GM18951 (cell line): ENCODE measurements around the gene RNF19B.

ENCODE experiments used
- POLR2A ChIP-seq: IDR thresholded peaks from 4 replicates; pipeline ENCODE4 v1.6.1; 2011; ENCODE audit warnings: mild to moderate bottlenecking; ENCODE audit not compliant: insufficient read length, insufficient read depth; ENCODE audit errors: extremely low read depth
- in situ Hi-C: fragments of 300-500 bp; cut with MboI; formaldehyde crosslinking; loops from one replicate; pipeline ENCODE4 v1.12.0; 2022; ENCODE audit warnings: low sequenced_read_pairs, mixed read lengths, inconsistent platforms; ENCODE audit not compliant: unreplicated experiment

RNF19B gene

GRCh38 chr1:32966900-32967299 lies 2.3 kb upstream of the RNF19B start:
- TF ChIP-seq POLR2A = no peak
- in situ Hi-C loops = no loop called here

GRCh38 chr1:32965251-32965747 lies 690 bp upstream of the RNF19B start:
- TF ChIP-seq POLR2A = no peak
- in situ Hi-C loops = no loop called here

GRCh38 chr1:32963746-32964460 lies 706 bp downstream of the RNF19B start:
- in situ Hi-C loops = no loop called here
- TF ChIP-seq POLR2A = no peak

- TF ChIP-seq POLR2A = no peak
- in situ Hi-C loops = no loop called here
These were observed 2.2 kb downstream of the RNF19B start for GRCh38 chr1:32962248-32962896.

- TF ChIP-seq POLR2A = no peak
- in situ Hi-C loops = no loop called here
These were observed 3.7 kb downstream of the RNF19B start for GRCh38 chr1:32960819-32961355.

- TF ChIP-seq POLR2A = no peak
- in situ Hi-C loops = no loop called here
These were observed 4.3 kb downstream of the RNF19B start for GRCh38 chr1:32960342-32960741.

- in situ Hi-C loops = no loop called here
- TF ChIP-seq POLR2A = no peak
These were observed 5.8 kb downstream of the RNF19B start for GRCh38 chr1:32958827-32959226.

GRCh38 chr1:32957017-32957416 lies 7.6 kb downstream of the RNF19B start:
- in situ Hi-C loops = no loop called here
- TF ChIP-seq POLR2A = no peak

- TF ChIP-seq POLR2A = no peak
- in situ Hi-C loops = no loop called here
These were observed 10.4 kb downstream of the RNF19B start for GRCh38 chr1:32954168-32954567.

GRCh38 chr1:32953495-32953894 lies 11.1 kb downstream of the RNF19B start:
- in situ Hi-C loops = no loop called here
- TF ChIP-seq POLR2A = no peak

- no peak for TF ChIP-seq POLR2A
These were observed 15.1 kb downstream of the RNF19B start for GRCh38 chr1:32949519-32949918.

GRCh38 chr1:32948905-32949304 lies 15.7 kb downstream of the RNF19B start:
- in situ Hi-C loops = no loop called here
- TF ChIP-seq POLR2A = no peak

More at GRCh38 chr1:32949519-32949918, 15.1 kb downstream of the RNF19B start:
- in situ Hi-C loops = no loop called here

- TF ChIP-seq POLR2A = no peak
- in situ Hi-C loops = no loop called here
These were observed 16.3 kb downstream of the RNF19B start for GRCh38 chr1:32948390-32948722.
